K562 (cell line): ENCODE results near the gene CTXND1. TPM values are rescaled to one million over a fixed set of nuclear protein-coding genes. Genes with fewer than 3 reads are reported as not detected.

Source experiments
- ATAC-seq: fragments of 200-7000 bp; cut with Tn5 transposase; 3 replicates; pipeline ENCODE4 v1.9.1; 2020; ENCODE audit warnings: moderate library complexity
- BruUV-seq: library from RNA; stranded (reverse); fragments of 400-500 nt; replicated peaks from 2 replicates; lab custom pipeline; 2021; lab: Mats Ljungman, UMichigan
- CTCF ChIA-PET: fragments of 300-600 bp; formaldehyde crosslinking; extraction: SDS; loops from one replicate; lab custom pipeline; 2021; ENCODE audit warnings: low intra/inter-chr PET ratio; lab: Yijun Ruan, JAX
- POLR2A ChIA-PET: fragments of 300-600, 350-650 bp; sonication (Branson Sonifier 250); formaldehyde crosslinking; extraction: SDS; loops from one replicate; lab custom pipeline; 2021; ENCODE audit warnings: antibody characterized with exemption, inconsistent platforms; lab: Yijun Ruan, JAX
- DNase-seq, 4 experiments: peaks; one replicate each; pipeline versions ENCODE4 v3.0.0 to v3.0.0-alpha.2; 2011 to 2018; ENCODE audit warnings: low spot score in 3 of 4, mixed read lengths in 3 of 4; ENCODE audit errors: extremely low read depth in 1 of 4
- FAIRE-seq: peaks from 2 replicates; lab custom pipeline; 2011; peaks lifted over from hg19 to GRCh38; lab: Jason Lieb, UNC
- H2AFZ ChIP-seq: 2 replicates; pipeline ENCODE4 v1.6.0; 2011; ENCODE audit warnings: low read depth, low read length, control low read depth, inconsistent platforms
- H3K27ac ChIP-seq: fragments of 200-600 bp; 3 replicates; pipeline ENCODE4 v1.8.0; 2011; ENCODE audit warnings: low read depth, mild to moderate bottlenecking, control low read depth, inconsistent platforms, low read length, moderate library complexity, mixed read lengths; ENCODE audit errors: extremely low read depth
- H3K27me3 ChIP-seq, 2 experiments: fragments of 300-600 bp in 1 of 2; 2 replicates in 1 of 2; 3 replicates in 1 of 2; pipeline versions ENCODE4 v1.6.0 to v1.8.0; 2011; ENCODE audit warnings: inconsistent platforms in 2 of 2, low read length in 2 of 2, mild to moderate bottlenecking in 1 of 2, mixed read lengths in 1 of 2, moderate library complexity in 1 of 2; ENCODE audit not compliant: control insufficient read depth in 2 of 2, insufficient read depth in 2 of 2
- H3K36me3 ChIP-seq: fragments of 300-600 bp; 3 replicates; pipeline ENCODE4 v1.8.0; 2011; ENCODE audit warnings: mild to moderate bottlenecking, low read length, inconsistent platforms; ENCODE audit not compliant: control insufficient read depth, insufficient read depth
- H3K4me1 ChIP-seq, 2 experiments: fragments of 200-600 bp in 1 of 2; replicated peaks in 1 of 2; 2 replicates in 1 of 2; 3 replicates in 1 of 2; pipeline versions ENCODE4 v1.5.1 to v1.8.0; 2011; ENCODE audit warnings: inconsistent platforms in 2 of 2, low read length in 2 of 2, mild to moderate bottlenecking in 1 of 2, mixed read lengths in 1 of 2, moderate library complexity in 1 of 2; ENCODE audit not compliant: control insufficient read depth in 2 of 2, insufficient read depth in 2 of 2
- H3K4me2 ChIP-seq: 2 replicates; pipeline ENCODE4 v1.6.1; 2011; ENCODE audit warnings: low read length, control low read depth, inconsistent platforms, mixed read lengths; ENCODE audit not compliant: insufficient read depth
- H3K4me3 ChIP-seq: fragments of 200-600 bp; sonication (generic), shearing (Covaris generic); 2 replicates; pipeline ENCODE4 v1.5.1; 2016; ENCODE audit warnings: control low read depth, inconsistent platforms
- H3K79me2 ChIP-seq: fragments of 200-600 bp; 3 replicates; pipeline ENCODE4 v1.8.0; 2011; ENCODE audit warnings: low read length, inconsistent platforms; ENCODE audit not compliant: control insufficient read depth, insufficient read depth
- H3K9ac ChIP-seq, 2 experiments: 2 replicates each; pipeline versions ENCODE4 v1.6.0 to v1.6.1; 2011; ENCODE audit warnings: low read depth in 2 of 2, low read length in 2 of 2, control low read depth in 1 of 2, inconsistent platforms in 1 of 2, mild to moderate bottlenecking in 1 of 2, mixed read lengths in 1 of 2; ENCODE audit not compliant: insufficient read depth in 1 of 2
- H3K9me1 ChIP-seq: one replicate; pipeline ENCODE4 v1.6.0; 2011; ENCODE audit warnings: inconsistent platforms, mild to moderate bottlenecking, low read length, moderate library complexity; ENCODE audit not compliant: control insufficient read depth, insufficient read depth
- H3K9me3 ChIP-seq: replicated peaks from 2 replicates; pipeline ENCODE4 v1.5.1; 2011; ENCODE audit warnings: low read depth, low read length, inconsistent platforms; ENCODE audit not compliant: control insufficient read depth, insufficient read depth
- H4K20me1 ChIP-seq: replicated peaks from 2 replicates; pipeline ENCODE4 v1.6.1; 2011; ENCODE audit warnings: low read length, inconsistent platforms, mixed read lengths; ENCODE audit not compliant: control insufficient read depth, insufficient read depth
- ETS1 ChIP-seq: conservative IDR thresholded peaks from 2 replicates; pipeline ENCODE4 v1.6.1; 2011; ENCODE audit warnings: low read depth, mild to moderate bottlenecking, low read length; ENCODE audit not compliant: control insufficient read depth
- HCFC1 ChIP-seq: IDR thresholded peaks from 2 replicates; pipeline ENCODE4 v1.6.1; 2012; ENCODE audit warnings: low read depth, low read length, improper control_type of control experiment
- HEY1 ChIP-seq: fragments of 250-450 bp; sonication (Bioruptor Pico); IDR thresholded peaks from 2 replicates; pipeline ENCODE4 v1.5.0; 2020; ENCODE audit warnings: mild to moderate bottlenecking, moderate library complexity, borderline replicate concordance
- MAZ ChIP-seq, 2 experiments: fragments of 450-650 bp in 1 of 2; sonication (generic) in 1 of 2; formaldehyde crosslinking; IDR thresholded peaks in 1 of 2; conservative IDR thresholded peaks in 1 of 2; 2 replicates each; pipeline versions ENCODE4 v1.4.0 to v1.5.0; 2020; ENCODE audit warnings: mild to moderate bottlenecking in 1 of 2, missing genetic modification reagents in 1 of 2
- MEF2A ChIP-seq: IDR thresholded peaks from 2 replicates; pipeline ENCODE4 v1.6.1; 2011; ENCODE audit warnings: low read depth, mild to moderate bottlenecking, low read length, moderate library complexity; ENCODE audit not compliant: control insufficient read depth
- MEF2D ChIP-seq: conservative IDR thresholded peaks from 2 replicates; pipeline ENCODE4 v1.6.1; 2016; ENCODE audit warnings: low read depth, missing genetic modification characterization, missing compliant biosample characterization
- MEIS2 ChIP-seq: fragments of 450-650 bp; IDR thresholded peaks from 2 replicates; pipeline ENCODE4 v1.6.1; 2014; ENCODE audit warnings: mild to moderate bottlenecking; ENCODE audit not compliant: partially characterized antibody
- SAFB2 ChIP-seq: fragments of 200-400 bp; formaldehyde crosslinking; IDR thresholded peaks from 2 replicates; pipeline ENCODE4 v1.6.1; 2018; ENCODE audit warnings: borderline replicate concordance, low read length, low read depth, moderate library complexity; ENCODE audit not compliant: severe bottlenecking
- TAL1 ChIP-seq: fragments of 450-650 bp; IDR thresholded peaks from 2 replicates; pipeline ENCODE4 v1.6.1; 2016; ENCODE audit warnings: mild to moderate bottlenecking
- ZC3H11A ChIP-seq: IDR thresholded peaks from 2 replicates; pipeline ENCODE4 v1.6.1; 2012; ENCODE audit warnings: low read depth, low read length, improper control_type of control experiment
- ZEB2 ChIP-seq: fragments of 450-650 bp; IDR thresholded peaks from 2 replicates; pipeline ENCODE4 v1.6.1; 2016
- ZNF274 ChIP-seq: IDR thresholded peaks from 2 replicates; pipeline ENCODE4 v1.6.1; 2011; ENCODE audit warnings: low read depth, mild to moderate bottlenecking, low read length, moderate library complexity, borderline replicate concordance
- ZNF644 ChIP-seq: fragments of 200-800 bp; sonication (Bioruptor generic); IDR thresholded peaks from 2 replicates; pipeline ENCODE4 v1.6.1; 2016; ENCODE audit warnings: low read depth, missing genetic modification characterization, missing compliant biosample characterization
- ZNF717 ChIP-seq: fragments of 250-450 bp; sonication (Bioruptor Pico); IDR thresholded peaks from 2 replicates; pipeline ENCODE4 v1.5.0; 2021
- WGBS: fragments of 100-300 bp; shearing (Covaris generic); methylation state at CpG from one replicate; pipeline ENCODE4 v1.1.6; 2016; ENCODE audit warnings: low coverage, mixed read lengths; ENCODE audit not compliant: insufficient coverage; ENCODE audit errors: missing lambda C conversion rate; 5-methylcytosine and 5-hydroxymethylcytosine counted together
- in situ Hi-C: fragments of 300-500 bp; cut with MboI; formaldehyde crosslinking; loops from 4 replicates; pipeline ENCODE4 v1.15.0; 2018; ENCODE audit warnings: inconsistent platforms, mixed read lengths
- intact Hi-C: fragments of 100-400 bp; cut with micrococcal nuclease; formaldehyde crosslinking; loops from 2 replicates; pipeline ENCODE4 v1.14.2; 2022
- polyA plus RNA-seq, 8 experiments: library from polyadenylated mRNA; depleted of rRNA in 4 of 8; stranded (reverse) in 5 of 8; unstranded in 3 of 8; fragments of >200 nt; fragmentation: Nextera tagmentation in 2 of 8; fragmentation: Illumina TruSeq in 1 of 8; extraction: Ambion mirVana in 2 of 8; extraction: Trizol in 1 of 8; gene quantifications; 2 replicates each; pipeline versions ENCODE4 v1.2.1 to v1.2.3, GENCODE V29; 2011 to 2014; ENCODE audit warnings: inconsistent platforms in 1 of 8, missing spikeins in 1 of 8
- total RNA-seq, 7 experiments: library from RNA; depleted of rRNA in 6 of 7; stranded (reverse); fragments of >200 nt in 6 of 7; fragmentation: Illumina TruSeq in 2 of 7; extraction: Trizol in 2 of 7; gene quantifications; 2 replicates each; pipeline versions ENCODE4 v1.2.1 to v1.2.3, GENCODE V29; 2011 to 2021; ENCODE audit warnings: low replicate concordance in 1 of 7
- TF ChIP-seq, protein P1 (sequence below), 2 experiments: IDR thresholded peaks in 1 of 2; conservative IDR thresholded peaks in 1 of 2; 2 replicates each; pipeline ENCODE4 v1.6.1; 2016; ENCODE audit warnings: low read depth in 2 of 2, mild to moderate bottlenecking in 1 of 2, missing compliant biosample characterization in 1 of 2, missing genetic modification characterization in 1 of 2, moderate library complexity in 1 of 2

The CTXND1 gene
- total and polyA plus RNA-seq, 9 of the 15 experiments (the other 6 are each of a cell fraction or from before 2014, with no cell fraction given): 0.04 TPM; not detected in 7

DNA sequence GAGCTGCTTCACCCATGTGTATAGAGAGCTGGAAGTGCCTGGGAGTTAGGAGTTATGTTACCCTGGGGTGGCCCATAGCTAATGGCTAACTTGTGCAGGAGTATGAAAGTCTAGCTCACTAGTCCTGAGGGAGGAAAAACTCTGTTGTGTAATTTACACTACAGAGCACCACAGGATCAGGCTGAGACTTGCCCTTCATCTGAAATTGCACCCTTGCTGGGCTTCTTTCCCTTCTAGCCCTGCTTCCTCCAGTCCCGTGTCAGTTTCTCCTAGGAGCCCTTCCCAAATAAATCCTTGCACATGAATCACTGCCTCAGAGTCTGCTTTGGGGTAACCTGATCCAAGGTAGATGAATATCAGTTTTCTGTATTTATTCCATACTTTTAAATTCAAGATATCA lies 40.0 kb downstream of the CTXND1 start (continued):
- TF ChIP-seq HEY1 (no peak), ZNF717 (CRISPR knock-in tag) (no peak), SAFB2 (no peak), ZNF644 (tag) (no peak)

GRCh38 chr15:80210611-80211573 lies 41.1 kb downstream of the CTXND1 start:
- H4K20me1 ChIP-seq: no peaks in the 10 kb centered on the region
- DNase-seq: no peak
- H3K4me3 ChIP-seq: no peak overlapping the region
- no peak overlapping the region for H3K9ac ChIP-seq
- intact Hi-C loops: no loop called here
- in situ Hi-C loops: no loop called here
- no peaks in the 10 kb centered on the region for H3K4me1 ChIP-seq
- H2AFZ ChIP-seq: no peak overlapping the region
- TF ChIP-seq, protein P1, sequence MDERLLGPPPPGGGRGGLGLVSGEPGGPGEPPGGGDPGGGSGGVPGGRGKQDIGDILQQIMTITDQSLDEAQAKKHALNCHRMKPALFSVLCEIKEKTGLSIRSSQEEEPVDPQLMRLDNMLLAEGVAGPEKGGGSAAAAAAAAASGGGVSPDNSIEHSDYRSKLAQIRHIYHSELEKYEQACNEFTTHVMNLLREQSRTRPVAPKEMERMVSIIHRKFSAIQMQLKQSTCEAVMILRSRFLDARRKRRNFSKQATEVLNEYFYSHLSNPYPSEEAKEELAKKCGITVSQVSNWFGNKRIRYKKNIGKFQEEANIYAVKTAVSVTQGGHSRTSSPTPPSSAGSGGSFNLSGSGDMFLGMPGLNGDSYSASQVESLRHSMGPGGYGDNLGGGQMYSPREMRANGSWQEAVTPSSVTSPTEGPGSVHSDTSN (CRISPR knock-in tag; IDR thresholded peaks at IDR 0.05; ENCODE audit: low read depth): no peak
- TF ChIP-seq, protein P1 (tag; conservative IDR thresholded peaks at IDR 0.05; ENCODE audit: low read depth): 0 out of 2 replicates have a peak, but pooled peaks have one; percentile 12
- no peak for TF ChIP-seq ZC3H11A
- TF ChIP-seq TAL1: no peak
- TF ChIP-seq MEF2D (tag): 0 out of 2 replicates have a peak, but pooled peaks have one; percentile 30
- no peak for TF ChIP-seq HCFC1
- no peak for TF ChIP-seq ETS1
- TF ChIP-seq MEF2A: 0 out of 2 replicates have a peak, but pooled peaks have one; percentile 36
- no peak for TF ChIP-seq ZNF274
- no peak for TF ChIP-seq ZEB2
- TF ChIP-seq MAZ (CRISPR knock-in tag; conservative IDR thresholded peaks at IDR 0.05 in 1 of 2, IDR thresholded peaks at IDR 0.05 in 1 of 2): no peak
- TF ChIP-seq MEIS2: peak; percentile 43
- H3K9me3 ChIP-seq: no peaks in the 10 kb centered on the region
- no peak overlapping the region for H3K27ac ChIP-seq
- BruUV-seq: no TSS peak
- FAIRE-seq: no peak
- under 1% methylated on average over 12 of the region's 12 CpGs for WGBS
- ChIA-PET CTCF (no interaction called here), POLR2A (interaction anchor here (0.7 to 0.8 kb wide), 2 partner anchors 50 to 781 kb away, joined by 3 to 4 read pairs; no protein-coding TSS in a partner anchor)
- H3K9me1 ChIP-seq: no peaks in the 10 kb centered on the region
- H3K36me3 ChIP-seq: no peaks in the 10 kb centered on the region
- H3K27me3 ChIP-seq: peaks cover 23 to 29% of the 10 kb centered on the region in 2 experiments; a peak in 4 of 5 replicates
- ATAC-seq: no peak
- no peaks in the 10 kb centered on the region for H3K79me2 ChIP-seq
- H3K4me2 ChIP-seq: no peak overlapping the region
